CD14-positive monocyte (primary cell): ENCODE results near the gene POLR2J. TPM values are rescaled to one million over a fixed set of nuclear protein-coding genes. Genes with fewer than 3 reads are reported as not detected.

Experiments used
- DNase-seq, 3 donors: peaks; one replicate each; pipeline ENCODE4 v3.0.0-alpha.2; 2011 to 2022
- H2AFZ ChIP-seq: 2 replicates; pipeline ENCODE4 v1.6.0; 2012; ENCODE audit warnings: mild to moderate bottlenecking, low read depth, low read length, inconsistent platforms; ENCODE audit not compliant: insufficient read depth, poor library complexity, severe bottlenecking
- H3K27ac ChIP-seq, 2 donors: 1 replicate in 1 of 2; 2 replicates in 1 of 2; pipeline ENCODE4 v1.5.1; 2012 to 2013; ENCODE audit warnings: low read length in 2 of 2, control low read depth in 1 of 2, inconsistent platforms in 1 of 2, low read depth in 1 of 2, mild to moderate bottlenecking in 1 of 2
- H3K27me3 ChIP-seq, 2 donors: one replicate each; pipeline versions ENCODE4 v1.6.0 to v1.6.1; 2011 to 2013; ENCODE audit warnings: low read length in 2 of 2; ENCODE audit not compliant: control insufficient read depth in 2 of 2, insufficient read depth in 2 of 2
- H3K36me3 ChIP-seq, 2 donors: replicated peaks in 1 of 2; 1 replicate in 1 of 2; 2 replicates in 1 of 2; pipeline versions ENCODE4 v1.5.1 to v1.6.1; 2012 to 2013; ENCODE audit warnings: low read length in 2 of 2, control low read depth in 1 of 2, inconsistent platforms in 1 of 2, mild to moderate bottlenecking in 1 of 2; ENCODE audit not compliant: insufficient read depth in 2 of 2, control insufficient read depth in 1 of 2
- H3K4me1 ChIP-seq, 2 donors: 1 replicate in 1 of 2; 2 replicates in 1 of 2; pipeline versions ENCODE4 v1.5.1 to v1.6.1; 2012 to 2013; ENCODE audit warnings: low read length in 2 of 2, control low read depth in 1 of 2, inconsistent platforms in 1 of 2, mild to moderate bottlenecking in 1 of 2, moderate library complexity in 1 of 2; ENCODE audit not compliant: insufficient read depth in 2 of 2, control insufficient read depth in 1 of 2
- H3K4me2 ChIP-seq: replicated peaks from 2 replicates; pipeline ENCODE3; 2012; ENCODE audit warnings: low read length, moderate library complexity, mild to moderate bottlenecking; ENCODE audit not compliant: poor library complexity, severe bottlenecking; ENCODE audit errors: extremely low read depth
- H3K4me3 ChIP-seq, 3 experiments: fragments of 200-600 bp in 1 of 3; sonication (generic) in 1 of 3; replicated peaks in 1 of 3; 1 replicate in 2 of 3; 2 replicates in 1 of 3; pipeline ENCODE4 v1.5.1; 2011 to 2013; ENCODE audit warnings: low read length in 3 of 3, mild to moderate bottlenecking in 3 of 3, control low read depth in 2 of 3, low read depth in 2 of 3, inconsistent platforms in 1 of 3, moderate library complexity in 1 of 3
- H3K79me2 ChIP-seq: 2 replicates; pipeline ENCODE4 v1.6.0; 2012; ENCODE audit warnings: mild to moderate bottlenecking, control low read depth, inconsistent platforms, low read length, moderate library complexity; ENCODE audit not compliant: insufficient read depth
- H3K9ac ChIP-seq: 2 replicates; pipeline ENCODE4 v1.6.0; 2017; ENCODE audit warnings: low read length, mild to moderate bottlenecking; ENCODE audit not compliant: insufficient read depth, poor library complexity, severe bottlenecking
- H3K9me3 ChIP-seq, 2 donors: replicated peaks in 1 of 2; 1 replicate in 1 of 2; 2 replicates in 1 of 2; pipeline versions ENCODE4 v1.5.1 to v1.6.1; 2012 to 2013; ENCODE audit warnings: low read length in 2 of 2, control low read depth in 1 of 2; ENCODE audit not compliant: control insufficient read depth in 1 of 2, insufficient read depth in 1 of 2
- H4K20me1 ChIP-seq: 2 replicates; pipeline ENCODE4 v1.6.0; 2012; ENCODE audit warnings: mild to moderate bottlenecking, low read length, control low read depth, moderate library complexity; ENCODE audit not compliant: insufficient read depth
- H3K27ac Mint-ChIP-seq, 7 donors: one replicate each; pipeline ENCODE4 v1.8.0; 2020; ENCODE audit warnings: mild to moderate bottlenecking in 7 of 7, mixed read lengths in 7 of 7, moderate library complexity in 6 of 7, inconsistent platforms in 2 of 7
- H3K27me3 Mint-ChIP-seq, 3 donors: one replicate each; pipeline ENCODE4 v1.8.0; 2021 to 2022; ENCODE audit warnings: low read depth in 3 of 3, mild to moderate bottlenecking in 3 of 3, mixed read lengths in 3 of 3, moderate library complexity in 3 of 3, inconsistent platforms in 1 of 3
- H3K36me3 Mint-ChIP-seq, 2 donors: one replicate each; pipeline ENCODE4 v1.8.0; 2020; ENCODE audit warnings: mixed read lengths in 2 of 2, inconsistent platforms in 1 of 2, mild to moderate bottlenecking in 1 of 2
- H3K4me1 Mint-ChIP-seq: one replicate; pipeline ENCODE4 v1.8.0; 2020; ENCODE audit warnings: mild to moderate bottlenecking, mixed read lengths
- H3K4me3 Mint-ChIP-seq, 2 donors: one replicate each; pipeline ENCODE4 v1.8.0; 2020; ENCODE audit warnings: mild to moderate bottlenecking in 2 of 2, mixed read lengths in 2 of 2, moderate library complexity in 1 of 2
- H3K9me3 Mint-ChIP-seq, 7 donors: one replicate each; pipeline ENCODE4 v1.8.0; 2020 to 2022; ENCODE audit warnings: mixed read lengths in 7 of 7, mild to moderate bottlenecking in 6 of 7, moderate library complexity in 6 of 7, inconsistent platforms in 2 of 7
- CTCF ChIP-seq: fragments of 200-600 bp; IDR thresholded peaks from one replicate; pipeline ENCODE4 v1.8.0; 2022; ENCODE audit warnings: antibody characterized with exemption, mild to moderate bottlenecking
- WGBS: methylation state at CpG from one replicate; pipeline ENCODE4 v1.1.5; 2013; ENCODE audit warnings: missing lambda C conversion rate; ENCODE audit not compliant: insufficient coverage; 5-methylcytosine and 5-hydroxymethylcytosine counted together
- intact Hi-C, 2 donors: fragments of 100-400 bp; cut with micrococcal nuclease; formaldehyde crosslinking; loops; one replicate each; pipeline versions ENCODE4 v1.15.0 to v1.15.1; 2023
- polyA plus RNA-seq, 3 donors: library from polyadenylated mRNA; depleted of rRNA in 1 of 3; unstranded in 2 of 3; stranded (reverse) in 1 of 3; fragments of 300-500 nt in 2 of 3; fragments of >200 nt in 1 of 3; fragmentation: Illumina TruSeq in 2 of 3; gene quantifications; 1 replicate in 2 of 3; 2 replicates in 1 of 3; pipeline ENCODE4 v1.2.3, GENCODE V29; 2012 to 2021

POLR2J gene
- polyA plus RNA-seq, 3 donors = 65.7 to 104 (median 85.0) TPM

- Histone ChIP-seq H3K27me3 (no peaks in the 10 kb centered on the region), H3K9me3 (no peaks in the 10 kb centered on the region), H3K4me3 (no peak overlapping the region), H3K36me3 (peaks cover 27 to 53% of the 10 kb centered on the region in 2 donors), H3K27ac (no peak overlapping the region), H3K9ac (no peak overlapping the region), H3K4me2 (no peak overlapping the region), H4K20me1 (peaks cover 15% of the 10 kb centered on the region), H3K79me2 (no peaks in the 10 kb centered on the region), H2AFZ (no peak overlapping the region), H3K4me1 (peaks cover 0 to 3% of the 10 kb centered on the region in 2 donors)
- no peak for DNase-seq
- H3K9me3 Mint-ChIP-seq = peaks cover 0 to 3% (median 0%) of the 10 kb centered on the region in 7 donors
- WGBS = no CpG with 5 or more reads among the region's 2 CpGs
- peaks cover 33 to 51% of the 10 kb centered on the region in 2 donors for H3K36me3 Mint-ChIP-seq
- intact Hi-C loops = loop anchor here in 1 of 2 donors (5.0 kb wide), 1 partner anchor 33 kb away; no protein-coding TSS in a partner anchor
- no peak for TF ChIP-seq CTCF
- H3K27ac Mint-ChIP-seq = peak overlapping the region in 2 of 7 donors; percentile 33 to 48
- no peak overlapping the region for H3K4me3 Mint-ChIP-seq
- peaks cover 4% of the 10 kb centered on the region for H3K4me1 Mint-ChIP-seq
- peaks cover 0 to 4% (median 1%) of the 10 kb centered on the region in 3 donors for H3K27me3 Mint-ChIP-seq
Observed at GRCh38 chr7:102445674-102446071, 33.0 kb downstream of the POLR2J start.

- peaks cover 0 to 3% of the 10 kb centered on the region in 2 donors for H3K4me1 ChIP-seq
- Mint-ChIP-seq H3K4me3 (no peak overlapping the region), H3K27ac (peak overlapping the region in 1 of 7 donors; percentile 48), H3K27me3 (peaks cover 0 to 4% (median 3%) of the 10 kb centered on the region in 3 donors), H3K4me1 (peaks cover 4% of the 10 kb centered on the region), H3K9me3 (peaks cover 0 to 3% (median 0%) of the 10 kb centered on the region in 7 donors), H3K36me3 (peaks cover 33 to 55% of the 10 kb centered on the region in 2 donors)
- H3K4me3 ChIP-seq = no peak overlapping the region
- no peak for DNase-seq
- H3K9me3 ChIP-seq = no peaks in the 10 kb centered on the region
- WGBS = 97% methylated on average over 9 of the region's 17 CpGs
- no peak overlapping the region for H2AFZ ChIP-seq
- peaks cover 32 to 58% of the 10 kb centered on the region in 2 donors for H3K36me3 ChIP-seq
- peaks cover 12% of the 10 kb centered on the region for H4K20me1 ChIP-seq
- intact Hi-C loops = loop anchor here in 1 of 2 donors (5.0 kb wide), 1 partner anchor 33 kb away; no protein-coding TSS in a partner anchor
- no peak overlapping the region for H3K4me2 ChIP-seq
- no peaks in the 10 kb centered on the region for H3K79me2 ChIP-seq
- H3K27me3 ChIP-seq = no peaks in the 10 kb centered on the region
- H3K27ac ChIP-seq = no peak overlapping the region
- TF ChIP-seq CTCF = no peak
- H3K9ac ChIP-seq = no peak overlapping the region
Observed at GRCh38 chr7:102444961-102445673, 33.6 kb downstream of the POLR2J start.
